Liver (tissue), 9 donors: ENCODE measurements around the gene MORN4. TPM values are rescaled to one million over a fixed set of nuclear protein-coding genes. Genes with fewer than 3 reads are reported as not detected.

Experiments
- DNase-seq: peaks from one replicate; pipeline ENCODE4 v3.0.0-alpha.2; 2017; ENCODE audit warnings: low spot score
- H3K27ac ChIP-seq, 2 donors: one replicate each; pipeline ENCODE4 v1.7.0; 2013; ENCODE audit warnings: inconsistent platforms in 2 of 2, low read length in 2 of 2, control low read depth in 1 of 2, low read depth in 1 of 2, mild to moderate bottlenecking in 1 of 2
- H3K27me3 ChIP-seq, 4 donors: one replicate each; pipeline versions ENCODE4 v1.6.1 to v1.7.0; 2013; ENCODE audit warnings: low read length in 3 of 4, inconsistent platforms in 1 of 4, mild to moderate bottlenecking in 1 of 4, moderate library complexity in 1 of 4; ENCODE audit not compliant: control insufficient read depth in 4 of 4, insufficient read depth in 4 of 4
- H3K36me3 ChIP-seq, 4 donors: one replicate each; pipeline versions ENCODE4 v1.6.1 to v1.7.0; 2013; ENCODE audit warnings: low read length in 3 of 4, mild to moderate bottlenecking in 3 of 4, low read depth in 1 of 4, moderate library complexity in 1 of 4; ENCODE audit not compliant: control insufficient read depth in 4 of 4, insufficient read depth in 3 of 4
- H3K4me1 ChIP-seq, 4 donors: one replicate each; pipeline versions ENCODE4 v1.6.1 to v1.7.0; 2013; ENCODE audit warnings: low read length in 3 of 4, mild to moderate bottlenecking in 3 of 4, moderate library complexity in 1 of 4; ENCODE audit not compliant: control insufficient read depth in 4 of 4, insufficient read depth in 4 of 4
- H3K4me3 ChIP-seq, 3 donors: one replicate each; pipeline versions ENCODE4 v1.6.1 to v1.7.0; 2013; ENCODE audit warnings: low read length in 3 of 3, control low read depth in 1 of 3, low read depth in 1 of 3, mild to moderate bottlenecking in 1 of 3
- H3K9ac ChIP-seq, 2 donors: one replicate each; pipeline ENCODE4 v1.7.0; 2013; ENCODE audit warnings: low read length in 2 of 2, mild to moderate bottlenecking in 2 of 2, moderate library complexity in 2 of 2, control low read depth in 1 of 2, low read depth in 1 of 2
- H3K9me3 ChIP-seq, 4 donors: one replicate each; pipeline versions ENCODE4 v1.6.1 to v1.7.0; 2013; ENCODE audit warnings: low read length in 3 of 4; ENCODE audit not compliant: control insufficient read depth in 4 of 4
- EGR1 ChIP-seq, 2 donors: IDR thresholded peaks; 2 replicates each; pipeline ENCODE4 v1.6.1; 2016 to 2018; ENCODE audit warnings: antibody characterized with exemption in 2 of 2, low read depth in 2 of 2
- FOXA1 ChIP-seq: IDR thresholded peaks from 2 replicates; pipeline ENCODE4 v1.6.1; 2016; ENCODE audit warnings: antibody characterized with exemption
- HNF4G ChIP-seq: IDR thresholded peaks from 2 replicates; pipeline ENCODE4 v1.6.1; 2016; ENCODE audit warnings: antibody characterized with exemption
- NR2F2 ChIP-seq: IDR thresholded peaks from 2 replicates; pipeline ENCODE4 v1.6.1; 2016; ENCODE audit warnings: antibody characterized with exemption
- RAD21 ChIP-seq, 2 donors: IDR thresholded peaks; 2 replicates each; pipeline ENCODE4 v1.6.1; 2016; ENCODE audit warnings: antibody characterized with exemption in 2 of 2, mild to moderate bottlenecking in 2 of 2
- REST ChIP-seq: IDR thresholded peaks from 2 replicates; pipeline ENCODE4 v1.6.1; 2016; ENCODE audit warnings: antibody characterized with exemption, mild to moderate bottlenecking
- RXRA ChIP-seq, 2 donors: IDR thresholded peaks; 2 replicates each; pipeline ENCODE4 v1.6.1; 2017 to 2018; ENCODE audit warnings: antibody characterized with exemption in 2 of 2, mild to moderate bottlenecking in 1 of 2
- SP1 ChIP-seq: IDR thresholded peaks from 2 replicates; pipeline ENCODE4 v1.6.1; 2018; ENCODE audit warnings: antibody characterized with exemption, mild to moderate bottlenecking
- YY1 ChIP-seq: IDR thresholded peaks from 2 replicates; pipeline ENCODE4 v1.6.1; 2016; ENCODE audit warnings: antibody characterized with exemption, mild to moderate bottlenecking
- WGBS: extraction: QIAGEN DNeasy Blood & Tissue Kit; methylation state at CpG from one replicate; pipeline ENCODE4 v1.1.7; 2013; 5-methylcytosine and 5-hydroxymethylcytosine counted together
- polyA plus RNA-seq, 2 donors: library from polyadenylated mRNA; stranded (reverse) in 1 of 2; unstranded in 1 of 2; fragments of 200-250 nt in 1 of 2; fragments of >200 nt in 1 of 2; fragmentation: Nextera tagmentation in 1 of 2; extraction: Ambion mirVana in 1 of 2; gene quantifications; one replicate each; pipeline versions ENCODE4 v1.2.1 to v1.2.3, GENCODE V29; 2013 to 2015
- total RNA-seq, 2 donors: library from RNA; depleted of rRNA; stranded (reverse); fragments of >200 nt; gene quantifications; one replicate each; pipeline ENCODE4 v1.2.3, GENCODE V29; 2014
- TF ChIP-seq, protein P1 (sequence below): IDR thresholded peaks from 2 replicates; pipeline ENCODE4 v1.6.1; 2016; ENCODE audit warnings: antibody characterized with exemption
- TF ChIP-seq, protein P2 (sequence below): IDR thresholded peaks from 2 replicates; pipeline ENCODE4 v1.6.1; 2016; ENCODE audit warnings: antibody characterized with exemption
- donor health status: healthy.
- donor health status: healthy.
- donor health status: healthy.
- donor health status: healthy.
- donor health status: healthy.

MORN4 gene
- total and polyA plus RNA-seq, 4 donors: 0.42 to 3.1 (median 2.1) TPM

- TF ChIP-seq REST (no peak), HNF4G (no peak), EGR1 (IDR thresholded peaks at IDR 0.05; ENCODE audit: low read depth in 2 of 2) (no peak), RAD21 (IDR thresholded peaks at IDR 0.05) (no peak), NR2F2 (no peak), SP1 (no peak)
- TF ChIP-seq, protein P1, sequence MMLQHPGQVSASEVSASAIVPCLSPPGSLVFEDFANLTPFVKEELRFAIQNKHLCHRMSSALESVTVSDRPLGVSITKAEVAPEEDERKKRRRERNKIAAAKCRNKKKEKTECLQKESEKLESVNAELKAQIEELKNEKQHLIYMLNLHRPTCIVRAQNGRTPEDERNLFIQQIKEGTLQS: no peak
These were observed 2.2 kb downstream of the MORN4 start (continued) for GRCh38 chr10:97631098-97631497.

DNA sequence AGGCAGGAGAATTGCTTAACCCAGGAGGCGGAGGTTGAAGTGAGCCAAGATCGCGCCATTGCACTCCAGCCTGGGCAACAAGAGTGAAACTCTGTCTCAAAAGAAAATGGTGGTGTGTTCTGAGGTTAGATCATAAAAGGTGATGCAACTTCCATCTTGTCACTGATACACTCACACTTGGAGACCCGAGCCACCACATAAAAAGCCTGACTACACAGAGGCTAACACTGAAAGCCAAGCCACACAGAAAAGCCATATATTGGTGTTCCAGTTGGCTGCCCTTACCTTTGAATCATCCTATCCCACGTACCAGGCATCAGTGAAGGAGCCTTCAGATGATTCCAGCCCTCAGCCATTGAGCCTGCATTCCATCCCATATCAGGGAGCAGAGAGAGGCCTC, 4.0 kb downstream of the MORN4 start:
- 95% methylated on average over 5 of the region's 5 CpGs for WGBS
- no peak overlapping the region for H3K27ac ChIP-seq
- H3K9me3 ChIP-seq: no peaks in the 10 kb centered on the region
- no peak overlapping the region for H3K4me3 ChIP-seq
- no peak overlapping the region for H3K9ac ChIP-seq
- TF ChIP-seq RXRA (IDR thresholded peaks at IDR 0.05) (no peak), EGR1 (IDR thresholded peaks at IDR 0.05; ENCODE audit: low read depth in 2 of 2) (no peak), NR2F2 (no peak), YY1 (no peak), REST (no peak), FOXA1 (no peak), SP1 (no peak)
- TF ChIP-seq, protein P2, sequence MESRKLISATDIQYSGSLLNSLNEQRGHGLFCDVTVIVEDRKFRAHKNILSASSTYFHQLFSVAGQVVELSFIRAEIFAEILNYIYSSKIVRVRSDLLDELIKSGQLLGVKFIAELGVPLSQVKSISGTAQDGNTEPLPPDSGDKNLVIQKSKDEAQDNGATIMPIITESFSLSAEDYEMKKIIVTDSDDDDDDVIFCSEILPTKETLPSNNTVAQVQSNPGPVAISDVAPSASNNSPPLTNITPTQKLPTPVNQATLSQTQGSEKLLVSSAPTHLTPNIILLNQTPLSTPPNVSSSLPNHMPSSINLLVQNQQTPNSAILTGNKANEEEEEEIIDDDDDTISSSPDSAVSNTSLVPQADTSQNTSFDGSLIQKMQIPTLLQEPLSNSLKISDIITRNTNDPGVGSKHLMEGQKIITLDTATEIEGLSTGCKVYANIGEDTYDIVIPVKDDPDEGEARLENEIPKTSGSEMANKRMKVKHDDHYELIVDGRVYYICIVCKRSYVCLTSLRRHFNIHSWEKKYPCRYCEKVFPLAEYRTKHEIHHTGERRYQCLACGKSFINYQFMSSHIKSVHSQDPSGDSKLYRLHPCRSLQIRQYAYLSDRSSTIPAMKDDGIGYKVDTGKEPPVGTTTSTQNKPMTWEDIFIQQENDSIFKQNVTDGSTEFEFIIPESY: no peak
- TF ChIP-seq, protein P1: no peak
- no peak for DNase-seq
- no peaks in the 10 kb centered on the region for H3K36me3 ChIP-seq
- H3K4me1 ChIP-seq: peaks cover 1 to 8% (median 6%) of the 10 kb centered on the region in 4 donors
- H3K27me3 ChIP-seq: no peaks in the 10 kb centered on the region
